Activated T-helper 17 cell treated with anti-CD3 and anti-CD28 coated beads, Interleukin-2, amount 50 U/mL, for 72 hours (primary cell): ENCODE data around the gene CTSF. TPM values are rescaled to one million over a fixed set of nuclear protein-coding genes. Genes with fewer than 3 reads are reported as not detected.

Experiments
- total RNA-seq, 2 donors: library from RNA; stranded (reverse); gene quantifications; one replicate each; pipeline ENCODE4 v1.2.3, GENCODE V29; 2022

CTSF gene
- total RNA-seq, 2 donors from 2014 or later: 4.1 to 12.9 TPM

Other genes starting within 250 kb of the CTSF start
- 1 to 10 TPM; 1.6 to 3.4 TPM for gene RIN1, start 232.2 kb downstream of the CTSF start, total RNA-seq
- gene BRMS1, start 223.5 kb downstream of the CTSF start, total RNA-seq: 10 to 100 TPM; 21.6 to 41.7 TPM
- gene B4GAT1, start 221.0 kb downstream of the CTSF start, total RNA-seq: 10 to 100 TPM in 1 of 2 donors, 1 to 10 TPM in 1; 7.7 to 12.9 TPM
- 1 to 10 TPM; 7.6 to 9.1 TPM for gene SLC29A2, start 196.8 kb downstream of the CTSF start, total RNA-seq
- under 1 TPM; 0.21 to 0.28 TPM for gene NPAS4, start 147.6 kb downstream of the CTSF start, total RNA-seq
- 100 to 1,000 TPM in 1 of 2 donors, 10 to 100 TPM in 1; 56.1 to 131 TPM for gene MRPL11, start 129.8 kb downstream of the CTSF start, total RNA-seq
- gene PELI3, start 101.7 kb downstream of the CTSF start, total RNA-seq: 10 to 100 TPM in 1 of 2 donors, 1 to 10 TPM in 1; 8.1 to 17.5 TPM
- 100 to 1,000 TPM in 1 of 2 donors, 10 to 100 TPM in 1; 67.9 to 117 TPM for gene DPP3, start 88.2 kb downstream of the CTSF start, total RNA-seq
- gene BBS1, start 58.0 kb downstream of the CTSF start, total RNA-seq: 10 to 100 TPM; 16.4 to 17.2 TPM
- 10 to 100 TPM in 1 of 2 donors, 1 to 10 TPM in 1; 8.7 to 12.6 TPM for gene ZDHHC24, start 22.6 kb downstream of the CTSF start, total RNA-seq
- gene ACTN3, start 21.7 kb downstream of the CTSF start, total RNA-seq: 1 to 10 TPM in 1 of 2 donors, under 1 TPM in 1; 0.58 to 3.0 TPM
- under 1 TPM; 0.11 to 0.15 TPM for gene CCDC87, start 24.5 kb upstream of the CTSF start, total RNA-seq
- 10 to 100 TPM; 27.5 to 35.1 TPM for gene CCS, start 24.6 kb upstream of the CTSF start, total RNA-seq
- gene RBM14, start 48.0 kb upstream of the CTSF start, total RNA-seq: 100 to 1,000 TPM; 127 to 156 TPM
- gene RBM4, start 70.1 kb upstream of the CTSF start, total RNA-seq: 10 to 100 TPM; 92.4 to 94.0 TPM
- 10 to 100 TPM; 23.6 to 31.4 TPM for gene RBM4B, start 109.3 kb upstream of the CTSF start, total RNA-seq
- under 1 TPM; 0.37 to 0.45 TPM for gene SPTBN2, start 160.6 kb upstream of the CTSF start, total RNA-seq